Stimulated activated CD8-positive, alpha-beta memory T cell treated with anti-CD3 and anti-CD28 coated beads, Interleukin-2, amount 100 ng/mL, for 1 hour (primary cell): ENCODE measurements around the gene TRABD2B.

Experiments
- DNase-seq, 2 donors: peaks; one replicate each; pipeline ENCODE4 v3.0.0-alpha.2; 2020; ENCODE audit warnings: low read depth in 2 of 2

Gene TRABD2B

DNA sequence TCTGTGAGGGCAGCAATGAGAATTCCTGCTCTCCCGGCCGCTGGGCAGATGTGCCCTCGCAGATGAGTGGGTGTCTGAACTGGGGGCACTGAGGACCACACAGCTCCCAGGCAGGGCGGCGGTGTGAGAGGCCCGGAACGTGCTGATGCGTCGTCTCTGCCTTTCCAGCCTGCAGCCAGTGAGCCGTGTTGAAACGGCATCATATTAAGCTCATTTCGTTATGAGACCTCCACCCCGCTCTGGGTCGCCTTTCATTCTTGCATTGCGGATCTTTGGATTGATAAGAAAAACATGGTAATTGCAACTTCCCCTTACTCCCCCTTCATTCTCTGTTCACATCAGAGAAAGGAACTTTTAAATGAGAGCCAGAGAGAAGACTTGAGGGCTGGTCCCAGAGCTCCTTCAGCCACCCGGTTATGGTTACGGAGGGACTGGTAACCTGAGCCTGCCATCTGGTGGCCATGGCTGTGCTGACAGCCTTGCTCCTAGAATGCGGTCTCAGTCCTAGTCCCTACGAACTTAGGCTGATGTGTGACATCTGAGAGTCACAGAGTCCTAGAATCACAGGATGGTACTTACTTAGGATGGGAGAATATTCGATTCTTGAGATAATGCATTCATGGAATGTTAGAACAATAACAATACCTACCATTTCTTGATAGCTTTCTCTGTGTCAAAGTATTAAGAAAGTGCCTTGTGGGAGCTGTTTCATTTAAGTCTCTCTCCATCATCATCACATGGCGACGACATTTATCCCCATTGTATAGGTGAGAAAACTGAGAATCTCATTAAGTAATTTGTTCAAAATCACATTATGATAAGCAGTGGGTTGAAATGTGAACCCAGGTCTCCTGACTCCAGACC lies 271.0 kb downstream of the TRABD2B start:
- DNase-seq = peak; percentile 23 to 45

DNA sequence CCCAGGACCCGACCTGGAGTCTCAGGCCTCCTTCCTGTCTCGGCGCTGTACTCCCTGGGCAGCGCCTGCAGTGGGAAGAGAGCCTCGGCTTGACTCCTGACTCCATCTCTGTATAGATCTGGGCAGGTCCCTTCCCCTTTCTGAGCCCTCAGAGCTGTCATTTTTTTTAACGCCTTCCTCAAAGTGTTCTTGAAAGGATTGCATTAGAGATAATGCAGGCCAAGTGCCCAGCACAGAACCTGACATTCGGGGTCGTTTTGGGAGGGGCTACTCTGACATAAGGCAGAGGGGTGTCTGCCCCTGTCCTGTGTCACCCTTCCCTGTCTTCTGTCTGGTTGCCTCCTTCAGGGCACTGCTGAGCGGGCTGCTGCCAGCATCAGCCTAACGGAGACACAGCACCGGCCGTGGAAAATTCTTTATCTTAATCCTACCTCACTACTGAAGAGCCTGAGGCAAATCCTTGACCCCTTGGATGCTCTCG lies 271.6 kb downstream of the TRABD2B start:
- DNase-seq = no peak

DNA sequence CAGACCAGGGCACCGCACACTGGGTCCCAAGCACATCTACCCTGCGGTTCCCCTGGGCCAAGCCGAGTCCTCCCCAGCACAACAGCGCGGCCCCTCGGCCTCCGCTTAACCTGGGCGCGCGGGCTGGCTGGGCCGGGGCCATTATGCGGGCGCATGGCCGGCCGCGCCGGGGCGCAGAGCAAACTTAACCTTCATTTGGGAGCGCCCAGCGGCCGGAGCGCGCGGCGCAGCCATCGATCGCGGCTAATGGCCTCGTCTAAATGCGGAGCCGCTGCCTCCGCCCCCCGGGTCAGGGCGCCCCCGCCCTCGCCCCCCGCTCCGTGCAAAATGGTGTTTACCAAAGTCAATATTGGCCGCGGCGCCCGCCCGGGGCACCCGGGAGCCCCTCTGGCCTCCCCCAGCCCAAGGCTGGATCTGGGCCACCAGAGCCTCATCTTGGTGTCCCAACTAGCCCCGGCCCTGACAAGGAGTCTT lies 272.1 kb downstream of the TRABD2B start:
- DNase-seq = no peak

DNA sequence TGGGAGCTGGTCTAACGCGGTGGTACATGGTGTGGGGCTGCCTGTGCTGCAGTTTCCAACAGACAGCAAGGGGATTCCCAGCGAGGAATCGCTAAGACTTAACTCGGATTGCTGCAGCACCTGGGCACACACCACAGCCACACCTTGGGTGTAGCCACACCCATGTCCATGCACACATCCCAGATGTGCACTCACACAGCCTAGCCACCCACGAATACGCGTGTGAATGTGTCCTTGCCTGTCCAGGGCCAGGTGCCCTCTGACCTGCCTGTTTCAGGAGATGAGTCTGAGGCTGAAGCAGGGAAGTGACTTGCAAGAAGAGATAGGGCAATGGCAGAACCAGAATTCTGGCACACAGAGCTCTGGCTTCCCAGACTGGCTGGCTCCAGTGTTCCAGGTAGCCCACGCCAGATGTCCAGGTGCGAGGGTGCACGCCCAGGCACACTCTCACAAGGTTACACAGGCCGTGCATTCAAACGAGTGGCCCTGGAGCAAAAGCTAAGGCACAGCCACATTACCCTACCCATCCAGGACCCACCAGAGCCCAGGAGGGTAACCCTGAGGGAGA lies 272.7 kb downstream of the TRABD2B start:
- DNase-seq = no peak

DNA sequence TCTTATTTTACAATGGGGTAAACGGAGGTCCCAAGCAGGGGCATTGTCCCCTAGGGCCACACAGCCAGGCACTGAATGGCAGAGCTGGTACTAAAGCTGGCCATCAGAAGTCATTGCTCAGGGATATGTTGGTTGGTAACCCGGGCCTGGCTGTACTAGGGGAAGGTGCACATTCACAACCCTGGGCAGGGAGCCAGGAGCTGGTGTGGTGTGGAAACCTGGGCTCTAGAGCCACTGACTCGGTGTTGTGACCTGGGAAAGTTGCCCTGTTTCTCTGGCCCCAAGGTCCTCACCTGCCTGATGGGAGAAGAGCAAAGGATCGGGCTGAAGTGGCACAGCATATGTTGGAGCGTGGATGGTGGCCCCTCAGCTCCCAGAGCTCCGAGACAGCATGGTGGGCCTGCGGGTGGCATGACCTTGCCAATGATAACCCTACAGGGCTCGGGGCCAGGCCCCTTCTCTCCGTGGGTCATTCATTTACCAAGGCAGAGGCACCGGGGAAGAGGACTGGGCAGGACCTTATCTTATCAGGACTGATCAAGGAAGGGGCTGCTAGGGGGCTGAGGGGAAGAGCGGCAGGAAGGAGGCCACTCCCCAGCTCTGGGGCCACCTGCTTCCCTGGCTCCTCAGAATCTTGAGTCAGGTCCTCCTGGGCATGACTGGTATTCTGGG lies 274.1 kb downstream of the TRABD2B start:
- no peak for DNase-seq

DNA sequence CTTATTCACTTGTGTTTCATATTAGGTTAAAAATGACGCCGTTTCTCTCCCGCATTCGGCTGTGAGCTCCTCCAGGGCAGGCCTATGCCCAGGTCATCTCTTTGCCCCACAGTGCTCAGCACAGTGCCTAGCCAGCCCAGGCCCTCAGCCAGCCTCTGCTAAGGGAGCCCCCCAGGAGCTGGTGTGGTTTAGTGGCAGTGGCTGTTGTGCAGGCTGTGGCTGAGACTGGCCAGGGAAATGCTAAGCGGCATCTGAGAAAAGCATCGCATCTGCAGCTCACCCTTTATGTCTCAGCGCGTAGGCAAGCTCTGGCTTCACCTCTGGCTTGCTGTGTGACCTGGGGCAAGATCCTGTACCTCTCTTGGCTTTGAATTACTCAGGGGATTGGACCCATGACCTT lies 275.1 kb downstream of the TRABD2B start:
- no peak for DNase-seq

DNA sequence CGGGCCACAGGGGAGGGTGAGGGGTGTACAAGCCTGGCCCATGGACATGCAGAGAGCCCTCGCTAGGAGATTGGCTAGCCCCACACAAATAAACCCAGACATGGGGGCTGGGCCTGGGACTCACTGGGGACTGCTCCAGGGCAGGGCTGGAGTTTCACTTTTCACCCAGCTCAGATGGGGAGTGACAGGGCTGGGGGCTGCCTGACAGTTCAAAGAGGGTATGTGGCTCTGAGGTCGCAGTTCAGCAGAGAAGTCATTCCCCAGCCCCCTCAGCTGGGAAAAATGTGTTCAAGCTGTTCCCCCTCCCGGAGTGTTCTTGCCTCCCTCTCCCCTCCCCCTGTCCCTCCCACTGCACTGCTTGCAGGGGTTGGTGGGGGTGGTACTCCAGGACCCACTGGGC lies 277.1 kb downstream of the TRABD2B start:
- DNase-seq = no peak

DNA sequence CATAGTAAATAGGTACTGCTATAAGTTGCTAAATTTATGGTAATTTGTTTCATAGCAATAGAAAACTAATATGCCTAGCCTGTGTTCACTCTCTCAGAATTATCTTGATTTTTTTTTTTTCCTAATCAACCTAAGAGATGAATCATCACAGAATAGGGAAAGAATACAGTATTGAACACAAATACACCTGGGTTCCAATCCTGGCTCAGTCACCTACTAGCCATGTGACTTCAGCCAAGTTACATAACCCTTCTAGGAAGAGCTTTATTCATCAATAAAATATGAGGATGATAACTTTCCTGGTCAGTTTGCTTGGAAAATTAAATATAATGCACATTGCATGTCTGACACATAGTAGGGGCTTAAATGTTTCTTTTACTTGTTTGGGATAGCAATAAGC lies 279.8 kb downstream of the TRABD2B start:
- DNase-seq = no peak

DNA sequence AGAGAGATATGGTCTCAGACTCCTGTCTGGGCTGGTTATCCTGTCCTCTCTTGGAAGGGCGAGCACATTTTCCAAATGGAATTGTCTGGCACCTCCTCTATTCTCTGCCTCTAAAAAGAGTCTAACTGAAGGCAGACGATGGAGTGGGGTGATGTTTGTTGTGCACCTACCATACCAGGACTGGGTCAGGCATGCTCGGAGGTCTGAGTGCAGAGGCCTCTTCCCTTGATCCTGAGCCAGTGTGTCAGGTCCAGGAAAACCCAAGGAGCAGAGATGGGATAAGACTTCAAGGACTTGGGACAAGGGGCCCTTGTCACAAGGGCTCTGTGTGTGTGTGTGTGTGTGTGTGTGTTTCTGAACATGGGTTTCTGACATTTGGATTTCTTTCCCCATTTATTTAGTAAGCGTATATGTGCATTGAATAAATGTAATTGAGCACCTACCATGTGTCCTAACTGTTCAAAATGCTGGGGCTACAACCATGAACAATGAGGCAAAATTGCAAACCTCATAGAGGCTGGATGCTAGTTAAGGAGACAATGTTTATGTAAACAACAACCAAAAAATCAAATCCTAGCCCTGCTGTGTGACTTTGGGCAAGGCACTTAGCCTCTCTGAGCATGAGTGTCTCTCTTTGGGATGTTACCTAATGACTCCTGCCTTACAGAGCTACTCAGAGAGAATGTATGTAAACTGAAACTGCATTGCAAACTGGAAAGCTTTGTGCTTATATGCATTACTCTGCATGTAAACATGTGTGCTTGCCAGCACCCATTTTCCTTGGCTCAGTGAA lies 283.0 kb downstream of the TRABD2B start:
- no peak for DNase-seq

DNA sequence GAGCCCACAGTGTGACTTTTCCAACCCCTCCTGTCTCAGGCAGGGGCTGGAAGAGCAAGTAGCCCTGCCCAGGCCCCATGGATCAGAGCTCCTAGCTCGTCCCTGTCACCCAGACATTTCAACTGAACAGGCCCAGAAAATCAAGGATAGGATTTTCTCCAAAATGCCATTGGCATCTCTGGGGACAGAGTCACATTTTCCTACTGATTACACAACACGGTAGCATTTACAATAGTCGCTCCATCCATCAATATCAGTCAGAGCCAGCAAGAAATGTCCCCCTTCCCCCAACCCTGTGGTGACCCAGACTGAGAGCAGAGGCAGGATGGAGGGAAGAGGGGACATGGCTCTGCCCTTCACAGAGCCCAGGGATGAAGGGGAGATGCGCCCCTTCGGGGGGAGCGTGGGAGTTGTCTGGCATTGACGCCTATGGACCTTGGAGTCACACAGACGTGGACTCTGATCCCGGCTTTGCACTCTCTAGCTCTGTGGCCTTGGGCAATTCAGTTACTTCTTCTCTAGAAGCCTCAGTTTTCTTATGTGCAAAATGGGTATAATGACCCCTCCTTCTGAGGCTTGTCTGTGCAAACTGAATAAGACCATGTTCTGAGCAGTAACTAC lies 283.7 kb downstream of the TRABD2B start:
- DNase-seq = no peak

DNA sequence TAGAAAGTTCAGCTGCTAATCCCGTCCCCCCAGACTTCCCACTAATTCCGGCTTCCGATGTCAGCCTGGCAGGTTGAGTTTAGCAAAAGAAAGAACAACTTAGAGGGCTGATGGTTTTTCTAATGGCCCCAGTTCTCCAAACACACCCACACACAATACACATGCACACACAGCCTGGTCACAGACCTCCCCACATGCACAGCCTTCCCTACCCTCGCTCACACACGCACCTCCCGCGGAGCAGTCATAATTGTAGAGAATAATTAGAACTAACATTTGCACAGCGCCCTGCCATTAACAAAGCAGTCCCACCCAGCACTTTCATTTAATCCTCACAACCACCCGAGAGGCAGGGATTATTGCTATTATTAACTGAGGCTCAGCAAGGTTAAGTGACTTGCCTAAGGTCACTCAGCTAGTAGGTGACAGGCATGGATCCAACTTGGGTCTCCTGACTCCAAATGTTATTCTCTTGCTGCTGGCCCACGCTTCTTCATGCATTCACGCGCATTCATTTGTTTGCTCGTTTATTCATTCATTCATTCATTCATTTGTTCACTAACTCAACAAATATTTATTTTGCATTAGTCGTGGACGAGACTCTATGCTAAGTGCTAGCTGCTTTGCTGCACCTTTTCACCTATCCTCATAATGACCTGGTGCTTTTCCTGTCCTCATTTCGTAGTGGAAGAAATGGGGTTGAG lies 284.4 kb downstream of the TRABD2B start:
- no peak for DNase-seq

DNA sequence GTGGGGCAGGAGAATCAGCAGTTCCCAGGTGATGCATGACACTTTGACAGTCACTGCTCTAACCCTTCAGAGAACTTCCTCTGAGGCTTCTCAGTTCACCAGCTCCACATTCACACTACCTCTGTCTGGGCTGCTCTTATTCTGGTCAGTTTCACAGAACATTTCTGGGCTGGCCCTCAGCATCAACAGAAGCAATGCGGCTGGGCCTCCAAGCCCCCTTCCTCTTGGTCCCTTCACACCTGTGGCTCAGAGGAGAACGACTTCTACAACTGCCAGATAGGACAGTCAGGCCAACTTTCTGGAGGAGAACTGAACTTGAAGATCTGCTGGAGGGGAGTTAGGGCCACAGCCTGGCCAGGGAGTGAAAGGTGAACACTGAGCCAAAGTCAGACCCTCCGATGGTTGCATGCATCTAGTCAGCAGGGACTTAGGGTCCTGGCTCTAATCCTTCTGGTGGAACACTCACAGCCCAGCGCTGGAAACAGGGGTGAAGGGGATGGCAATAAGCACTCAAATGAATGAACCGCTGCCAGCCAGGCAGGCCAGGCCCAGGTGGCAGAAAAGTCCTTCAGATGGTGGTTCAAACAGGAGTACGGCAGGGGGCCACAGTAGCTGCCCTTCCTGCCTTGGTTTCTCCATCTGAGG lies 285.2 kb downstream of the TRABD2B start:
- DNase-seq = no peak

DNA sequence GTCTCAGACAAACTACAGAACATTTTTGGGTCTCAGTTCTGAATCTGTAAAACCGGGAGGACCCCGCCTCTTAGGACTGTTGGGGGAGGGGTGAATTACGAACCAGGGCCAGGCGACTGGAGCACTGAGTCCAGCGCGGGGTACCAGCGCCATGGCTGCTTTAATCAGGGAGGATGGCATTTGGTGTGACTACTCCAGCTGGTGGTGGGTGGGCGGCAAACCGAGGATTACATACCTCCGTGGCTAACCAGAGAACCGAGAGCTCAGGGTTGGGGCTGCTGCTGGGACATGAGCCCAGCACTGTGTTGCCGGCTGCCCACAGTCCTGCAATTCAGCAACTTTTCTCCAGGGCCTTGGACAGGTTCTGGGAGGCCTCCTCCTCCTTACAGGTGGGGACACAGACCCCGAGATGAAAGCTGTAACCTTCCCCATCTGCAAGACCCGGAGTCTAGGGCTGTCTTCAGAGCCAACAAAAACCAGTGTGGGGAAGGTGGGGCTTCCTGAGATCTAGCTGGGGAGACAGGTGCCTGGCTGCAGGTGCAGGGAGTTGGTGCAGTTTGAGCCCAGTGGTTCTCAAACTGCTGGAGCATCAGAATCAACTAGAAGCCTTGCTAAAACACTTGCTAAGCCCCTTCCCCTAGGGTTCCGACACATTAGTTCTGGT lies 285.9 kb downstream of the TRABD2B start:
- no peak for DNase-seq
